ENCODE results near the gene NAAA.
"Not testable (repeated sequence)": the region's sequence is repeated elsewhere in the genome, so short reads cannot be mapped to it uniquely, and the experiment has no call there.

Gene NAAA

DNA sequence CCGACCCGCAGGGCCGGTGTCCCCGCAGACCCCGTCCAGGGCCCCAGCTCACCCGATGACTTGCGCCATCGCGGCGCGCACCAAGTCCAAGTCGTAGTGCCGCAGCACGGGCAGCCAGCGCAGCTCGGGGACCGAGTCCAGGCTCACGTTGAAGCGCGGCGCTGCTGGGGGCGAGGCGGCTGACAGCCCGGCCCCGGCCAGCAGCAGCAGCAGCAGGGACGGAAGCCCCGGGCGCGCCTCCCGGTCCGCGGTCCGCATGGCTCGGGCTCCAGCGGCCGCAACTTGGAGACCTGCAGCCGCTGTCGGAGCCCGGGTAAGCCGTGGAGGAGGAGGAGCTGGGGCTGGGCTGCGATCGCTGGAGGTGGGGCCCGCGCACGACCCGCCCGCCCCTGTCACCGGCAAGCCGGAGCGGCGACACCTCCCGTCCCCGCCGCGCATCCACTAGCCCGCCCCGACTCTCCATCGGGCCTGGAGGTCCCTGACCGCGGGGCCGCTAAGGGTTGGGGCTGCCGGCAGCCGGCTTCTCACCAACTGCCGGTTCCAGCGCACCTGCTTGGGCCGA, at the start of gene NAAA:
TSS of gene NAAA (minus strand) at position 322 of the 562 bp plus-strand sequence. CDS start at position 258, 64 bp downstream.
- peak in 54 of 56 donors; percentile 8 to 82 (median 52) for DNase-seq

DNA sequence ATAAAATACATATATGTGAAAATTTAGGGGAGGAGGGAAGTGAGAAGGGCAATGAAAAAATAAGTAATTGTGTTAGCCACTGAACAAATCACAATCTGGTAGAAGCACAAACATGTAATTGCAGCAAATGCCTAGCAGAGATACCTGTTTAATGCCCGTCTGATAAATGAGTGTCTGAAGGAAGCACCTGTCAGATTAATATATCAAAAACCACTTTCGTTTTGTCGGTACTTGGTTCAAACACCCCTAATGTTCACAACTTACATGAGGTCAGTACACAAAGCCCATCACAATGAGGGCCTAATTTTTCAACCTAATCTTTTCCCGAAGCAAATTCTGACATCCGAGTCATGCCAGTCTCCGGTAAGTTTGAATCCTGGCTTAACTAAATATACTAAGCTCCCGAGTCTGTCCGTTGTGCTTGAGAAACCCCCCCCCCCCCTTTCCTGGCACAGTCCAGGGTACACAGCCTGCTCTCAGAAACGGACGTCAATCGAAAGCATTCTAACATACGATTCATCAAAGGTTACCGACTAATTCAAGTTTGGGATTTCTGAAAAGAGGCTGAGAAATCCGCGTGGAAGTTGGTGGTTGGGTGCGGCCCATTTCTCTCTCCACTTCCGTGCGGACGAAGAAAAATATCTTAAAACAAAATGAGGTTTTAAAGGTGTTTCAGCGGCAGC, 49.2 kb upstream of the NAAA start:
- DNase-seq = no peak

DNA sequence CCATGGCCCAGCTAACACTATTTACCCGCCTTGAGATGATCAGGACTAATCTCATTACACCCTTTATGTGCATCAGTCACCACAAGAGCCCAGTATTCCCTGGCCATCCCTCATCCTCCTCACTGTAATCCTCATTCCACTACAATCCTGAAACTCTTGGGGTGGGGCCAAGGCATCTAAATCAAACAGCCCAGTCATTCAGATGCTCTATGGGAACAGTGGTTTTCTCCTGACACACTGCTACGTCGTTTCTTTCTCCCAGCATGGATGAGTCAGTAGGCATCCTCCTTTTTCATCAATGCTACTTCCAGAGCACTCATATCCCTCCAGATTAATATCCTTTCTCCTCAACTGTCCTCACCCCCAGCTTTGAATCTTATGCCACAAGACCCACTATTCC, 44.3 kb upstream of the NAAA start:
- DNase-seq = no peak

DNA sequence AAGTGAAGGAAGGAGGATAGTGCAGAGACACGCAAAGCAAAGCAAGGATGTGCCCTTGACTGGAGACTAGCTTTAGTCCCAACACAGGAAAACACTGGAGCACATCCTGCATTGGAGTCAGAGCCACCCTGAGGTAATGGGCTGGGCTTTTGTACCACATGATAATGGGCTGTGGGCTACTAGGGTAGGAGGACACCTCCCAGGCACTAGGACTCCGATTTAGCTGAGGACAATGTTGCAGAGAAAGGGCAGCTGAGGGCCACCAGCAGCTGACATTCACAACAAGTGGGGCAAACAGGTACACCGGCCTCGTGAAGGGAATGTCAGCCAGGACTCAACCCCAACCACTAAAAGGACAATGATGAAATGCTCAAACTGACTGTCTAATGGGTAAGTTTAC, 39.8 kb upstream of the NAAA start:
- no peak for DNase-seq

DNA sequence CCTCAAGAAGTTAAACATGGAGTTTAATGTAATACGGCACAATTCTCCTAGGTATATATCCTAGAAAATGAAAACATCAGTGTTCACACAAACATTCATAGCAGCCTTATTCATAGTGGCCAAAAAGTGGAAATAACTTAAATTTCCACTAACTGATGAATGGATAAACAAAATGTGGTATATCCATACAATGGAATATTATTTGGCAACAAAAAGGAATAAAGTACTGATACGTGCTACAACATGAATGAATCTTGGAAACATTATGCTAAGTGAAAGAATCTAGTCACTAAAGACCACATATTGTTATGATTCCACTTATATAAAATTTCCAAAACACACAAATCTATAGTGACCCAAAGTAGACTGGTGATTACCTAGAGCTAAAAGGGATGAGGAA, 35.4 kb upstream of the NAAA start:
- no peak for DNase-seq

DNA sequence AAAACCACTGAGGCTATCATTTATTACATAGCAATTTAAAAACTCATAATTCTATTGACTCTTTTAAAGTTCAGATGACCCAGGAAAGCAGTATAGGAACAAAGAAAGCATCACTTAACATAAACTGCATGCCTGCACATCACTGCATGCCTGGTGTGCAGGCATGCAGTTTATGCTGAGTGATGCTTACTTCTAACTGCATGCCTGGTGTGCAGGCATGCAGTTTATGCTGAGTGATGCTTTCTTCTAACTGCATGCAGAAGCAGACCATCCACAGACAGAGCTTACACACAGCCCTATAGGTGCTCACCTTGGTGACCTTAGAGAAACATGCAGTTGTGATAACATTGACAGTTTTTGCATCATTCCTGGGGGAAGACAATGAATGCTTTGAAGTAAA, 33.0 kb upstream of the NAAA start:
- DNase-seq = no peak

DNA sequence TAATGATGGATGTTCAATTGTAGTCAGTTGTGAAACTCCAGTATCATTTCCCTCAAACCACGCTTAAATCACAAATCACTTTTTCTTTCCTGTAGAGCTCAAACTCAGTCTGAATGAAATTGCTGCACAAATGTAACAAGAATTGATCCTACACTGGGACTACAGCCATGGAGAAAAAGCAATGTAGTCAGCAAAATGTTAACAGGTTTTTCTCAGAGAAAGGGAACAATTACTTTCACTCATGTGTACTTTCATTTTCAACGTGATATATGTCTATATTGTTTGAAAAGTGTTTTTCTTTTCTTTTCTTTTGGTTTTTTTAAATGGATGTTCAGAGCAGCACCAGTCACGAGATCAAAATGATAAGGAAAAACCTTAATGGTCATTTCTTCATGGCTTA, 27.3 kb upstream of the NAAA start:
- DNase-seq = no peak

DNA sequence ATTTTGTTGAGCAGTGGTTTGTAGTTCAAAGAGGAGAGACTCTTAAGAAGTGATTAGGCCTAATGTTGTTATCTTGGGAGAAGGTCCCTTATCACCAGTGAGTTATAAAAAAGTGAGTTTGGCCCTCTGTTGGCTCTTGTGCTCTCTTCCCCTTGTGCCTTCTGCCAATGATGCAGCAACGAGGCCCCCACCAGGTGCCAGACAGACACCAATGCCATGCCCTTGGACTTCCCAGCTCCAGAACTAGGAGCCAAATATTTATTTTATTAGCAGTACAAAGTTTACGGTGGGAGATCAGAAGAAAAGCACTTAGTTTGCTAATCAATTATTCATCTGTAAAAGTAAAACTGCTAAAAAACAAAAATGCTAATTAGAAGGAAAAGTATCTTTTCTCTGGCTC, 22.7 kb upstream of the NAAA start:
- no peak for DNase-seq

DNA sequence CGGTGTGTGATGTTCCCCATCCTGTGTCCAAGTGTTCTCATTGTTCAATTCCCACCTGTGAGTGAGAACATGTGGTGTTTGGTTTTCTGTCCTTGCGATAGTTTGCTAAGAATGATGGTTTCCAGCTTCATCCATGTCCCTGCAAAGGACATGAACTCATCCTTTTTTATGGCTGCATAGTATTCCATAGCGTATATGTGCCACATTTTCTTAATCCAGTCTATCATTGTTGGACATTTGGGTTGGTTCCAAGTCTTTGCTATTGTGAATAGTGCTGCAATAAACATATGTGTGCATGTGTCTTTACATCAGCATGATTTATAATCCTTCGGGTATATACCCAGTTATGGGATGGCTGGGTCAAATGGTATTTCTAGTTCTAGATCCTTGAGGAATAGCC, 21.3 kb upstream of the NAAA start:
- not testable (repeated sequence) for DNase-seq

DNA sequence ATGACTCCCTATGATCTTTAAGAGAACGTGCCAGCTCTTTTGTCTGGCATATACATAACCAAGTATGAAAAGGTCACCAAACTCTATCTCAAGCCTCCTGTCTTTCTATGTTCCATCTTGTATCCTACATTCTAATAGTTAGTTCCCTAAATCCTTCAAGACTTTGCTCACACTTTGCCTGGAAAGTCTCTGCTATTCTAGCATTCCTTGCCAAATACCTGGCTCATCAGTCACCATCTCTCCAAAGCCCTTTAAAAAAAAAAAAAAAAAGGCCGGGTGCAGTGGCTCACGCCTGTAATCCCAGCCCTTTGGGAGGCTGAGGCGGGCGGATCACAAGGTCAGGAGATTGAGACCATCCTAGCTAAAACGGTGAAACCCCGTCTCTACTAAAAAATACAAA, 17.7 kb upstream of the NAAA start:
- not testable (repeated sequence) for DNase-seq

DNA sequence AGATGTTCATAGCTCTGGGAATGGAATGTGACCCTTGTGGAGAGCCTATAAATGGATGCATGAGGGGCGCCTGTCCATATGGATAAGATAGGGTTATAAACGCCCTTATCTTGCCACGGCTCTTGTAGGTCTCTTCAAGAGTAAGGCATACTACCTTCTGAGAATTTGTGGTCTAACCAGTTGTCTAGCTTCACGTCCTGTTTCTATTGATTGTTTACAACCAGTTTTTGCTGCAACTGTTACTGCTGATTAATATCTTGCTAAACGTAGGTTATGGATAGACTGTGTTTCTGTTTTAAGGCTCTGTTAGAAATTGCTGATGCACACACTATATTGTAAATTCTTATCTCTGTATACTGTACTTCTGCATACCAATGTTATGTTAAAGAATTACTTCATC, 14.0 kb upstream of the NAAA start:
- DNase-seq = not testable (repeated sequence)

DNA sequence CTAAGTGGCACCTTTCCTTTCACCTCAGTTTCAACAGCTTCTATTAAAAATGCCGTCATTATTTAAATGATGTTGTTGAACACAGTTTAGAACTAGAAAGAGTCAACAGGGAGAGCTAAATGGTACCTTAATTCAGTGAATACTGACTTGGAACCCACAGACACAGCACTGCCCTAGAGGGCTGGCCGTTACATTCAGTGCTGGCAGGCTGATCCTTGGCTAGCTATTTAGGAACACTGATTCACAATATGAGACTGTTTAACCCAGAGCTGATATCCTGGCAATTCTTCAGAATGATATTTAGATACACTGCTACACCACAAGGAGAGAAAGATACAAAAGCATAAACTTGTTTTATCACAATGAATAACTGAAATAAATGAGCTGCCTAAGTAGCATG, 12.7 kb upstream of the NAAA start:
- DNase-seq = no peak

DNA sequence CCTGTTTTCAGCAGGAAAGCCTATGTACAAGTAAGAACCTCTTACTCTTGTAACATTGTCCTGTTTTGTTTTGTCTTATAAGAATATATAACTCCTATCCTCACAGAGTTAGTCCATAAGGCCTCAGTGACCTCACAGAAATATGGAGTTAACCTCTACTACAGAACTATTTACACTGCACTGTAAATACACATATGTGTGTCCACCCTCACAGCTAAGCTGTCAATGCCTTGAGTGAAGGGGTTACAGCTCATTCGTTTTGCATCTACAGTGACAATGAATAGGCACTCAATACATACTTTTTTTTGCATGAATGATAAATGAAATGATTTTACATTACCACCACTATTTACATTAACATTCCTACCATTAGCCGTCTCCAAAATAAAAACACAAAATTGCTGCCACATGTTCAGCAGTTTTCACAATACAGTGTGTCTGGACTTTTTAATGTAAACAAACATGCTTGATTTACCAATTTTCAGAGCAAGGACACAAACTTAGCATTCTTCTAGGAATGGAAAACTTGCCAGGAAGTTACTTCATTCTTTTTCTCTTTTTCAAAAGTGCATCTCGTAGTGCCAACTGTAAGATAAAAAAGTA, 9.5 kb upstream of the NAAA start:
- no peak for DNase-seq

DNA sequence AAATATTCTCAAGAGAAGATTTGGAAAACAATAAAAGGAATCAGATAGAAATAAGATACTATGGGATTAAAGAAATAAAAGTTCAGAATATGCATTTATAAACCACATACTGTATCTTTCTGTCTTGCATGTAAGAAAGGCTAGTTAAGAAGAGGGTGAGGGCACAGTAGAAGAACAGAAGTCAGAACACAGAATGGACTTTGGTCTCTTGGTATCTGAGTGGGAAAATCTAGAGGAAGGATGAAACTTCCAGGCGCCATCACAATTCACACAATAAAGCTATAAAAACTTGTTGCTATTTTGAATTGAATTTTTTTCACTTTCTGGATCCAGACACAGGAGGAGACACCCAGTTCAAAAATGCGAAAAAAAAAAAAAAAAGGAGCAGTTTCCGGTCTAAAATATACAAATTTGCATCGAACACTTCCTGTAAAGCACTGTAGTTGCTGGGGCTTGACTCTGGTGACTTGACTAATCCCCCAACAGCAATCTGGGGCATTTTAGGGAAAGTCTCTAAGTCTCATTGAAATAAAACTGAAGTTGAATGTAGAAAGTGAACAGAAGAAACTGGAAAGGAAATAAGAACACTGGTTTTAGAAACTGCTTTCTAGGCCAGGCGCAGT, 8.1 kb upstream of the NAAA start:
- DNase-seq = no peak

DNA sequence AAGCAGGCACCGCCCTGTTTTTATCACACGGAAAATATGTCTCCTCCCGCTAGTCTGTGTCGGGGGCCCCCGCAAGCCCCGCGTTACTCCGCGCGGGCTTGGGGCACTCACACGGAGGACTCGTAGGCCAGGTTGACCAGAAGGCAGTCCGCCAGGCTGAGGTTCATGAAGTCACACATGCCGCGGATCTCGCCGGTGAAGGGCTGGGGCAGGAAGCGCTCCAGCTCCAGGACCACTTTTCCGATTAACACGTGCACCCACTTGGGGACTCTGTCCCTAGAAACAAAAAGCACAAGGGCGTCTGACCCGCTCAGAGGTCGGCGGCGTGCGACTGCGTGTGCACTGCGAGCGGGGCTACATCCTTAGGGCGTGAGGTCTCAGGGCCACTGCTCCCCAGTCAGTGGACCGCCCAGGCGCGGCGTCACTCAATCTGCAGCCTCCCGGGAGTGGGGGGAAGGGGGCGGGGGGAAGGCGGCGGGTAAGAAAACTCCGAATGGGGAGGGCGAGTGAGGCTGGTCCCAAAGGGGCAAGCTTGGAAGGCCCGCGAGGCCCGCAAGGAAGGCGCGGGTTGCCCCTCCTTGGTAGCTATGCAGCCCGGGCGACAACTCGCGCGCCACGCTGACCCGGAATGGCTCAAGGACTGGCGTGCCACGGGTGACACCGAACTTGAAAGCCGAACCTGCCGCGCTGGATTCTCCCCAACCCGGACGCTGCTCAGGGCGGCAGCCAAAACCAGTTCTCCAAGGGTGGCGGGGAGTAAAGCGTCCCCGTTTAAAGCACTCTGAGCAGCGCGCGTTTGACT, 722 bp downstream of the NAAA start:
- peak in 51 of 56 donors; percentile 15 to 82 (median 47) for DNase-seq

DNA sequence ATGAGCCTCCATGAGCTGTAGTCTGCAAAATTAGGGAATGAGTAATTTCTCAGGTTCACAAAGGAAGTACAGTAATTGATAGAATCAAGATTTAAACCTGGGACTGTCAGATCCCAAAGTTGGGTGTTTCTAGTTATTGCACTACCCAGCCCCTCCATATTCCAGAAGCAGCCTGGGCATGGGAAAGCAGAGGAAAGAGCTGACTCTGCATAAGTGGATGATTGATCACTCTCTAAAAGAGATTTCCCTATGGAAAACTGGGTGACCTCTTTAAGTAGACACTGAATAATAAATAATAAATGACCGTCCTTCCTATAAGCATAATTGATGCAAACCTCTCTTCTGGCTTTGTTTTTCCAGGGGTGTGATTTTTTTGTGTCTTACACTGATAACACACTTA, 5.2 kb downstream of the NAAA start:
- DNase-seq = no peak

DNA sequence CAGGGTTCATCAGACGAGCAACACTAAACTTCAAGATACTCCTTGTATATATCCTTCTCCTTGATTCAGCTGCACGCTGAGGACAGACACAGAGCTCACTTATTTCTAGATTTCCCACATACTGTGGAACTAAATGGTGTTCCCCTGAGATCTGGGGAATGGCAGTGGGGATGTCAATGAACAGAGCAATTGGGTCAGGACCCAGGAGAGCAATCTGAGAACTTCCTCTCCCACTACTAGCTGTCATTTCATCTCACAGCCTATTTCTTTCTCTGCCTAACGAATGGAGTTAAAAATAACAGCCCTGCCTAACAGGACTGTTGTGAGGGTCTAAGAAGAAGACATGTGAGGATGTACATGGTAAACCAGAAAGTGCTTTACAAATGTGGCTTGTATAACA, 10.7 kb downstream of the NAAA start:
- no peak for DNase-seq

DNA sequence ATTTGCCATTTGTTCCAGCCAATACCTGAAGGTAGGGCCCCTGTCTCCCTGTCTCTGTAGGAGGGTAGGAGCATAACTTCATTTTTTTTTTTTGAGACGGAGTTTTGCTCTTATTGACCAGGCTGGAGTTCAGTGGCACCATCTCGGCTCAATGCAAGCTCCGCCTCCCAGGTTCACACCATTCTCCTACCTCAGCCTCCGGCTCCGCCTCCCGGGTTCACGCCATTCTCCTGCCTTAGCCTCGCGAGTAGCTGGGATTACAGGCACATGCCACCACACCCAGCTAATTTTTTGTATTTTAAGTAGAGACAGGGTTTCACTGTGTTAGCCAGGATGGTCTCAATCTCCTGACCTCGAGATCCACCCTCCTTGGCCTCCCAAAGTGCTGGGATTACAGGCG, 15.9 kb downstream of the NAAA start:
- not testable (repeated sequence) for DNase-seq

DNA sequence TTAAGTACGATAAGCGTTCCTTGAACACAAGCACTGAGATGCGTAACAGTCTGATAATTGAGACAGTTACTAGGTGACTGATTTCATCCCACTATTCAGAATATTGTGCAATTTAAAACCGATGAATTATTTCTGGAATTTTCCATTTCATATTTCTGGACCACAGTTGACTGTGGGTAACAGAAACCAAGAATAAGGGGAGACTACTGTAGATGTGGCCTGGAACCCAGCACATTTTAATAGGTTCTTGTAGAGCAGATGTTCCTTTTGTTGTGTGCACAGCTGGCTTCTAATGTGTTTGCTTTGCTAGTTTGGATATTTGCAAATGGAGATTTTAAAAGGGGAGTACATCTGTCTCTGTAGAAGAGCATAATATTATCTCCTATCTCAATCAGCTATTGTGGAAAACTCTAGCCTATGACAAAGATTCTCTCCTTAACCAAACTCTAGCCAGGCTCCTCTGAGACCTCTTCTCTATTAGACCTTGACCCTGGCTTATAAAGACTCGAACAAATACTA, 16.4 kb downstream of the NAAA start:
- no peak for DNase-seq

DNA sequence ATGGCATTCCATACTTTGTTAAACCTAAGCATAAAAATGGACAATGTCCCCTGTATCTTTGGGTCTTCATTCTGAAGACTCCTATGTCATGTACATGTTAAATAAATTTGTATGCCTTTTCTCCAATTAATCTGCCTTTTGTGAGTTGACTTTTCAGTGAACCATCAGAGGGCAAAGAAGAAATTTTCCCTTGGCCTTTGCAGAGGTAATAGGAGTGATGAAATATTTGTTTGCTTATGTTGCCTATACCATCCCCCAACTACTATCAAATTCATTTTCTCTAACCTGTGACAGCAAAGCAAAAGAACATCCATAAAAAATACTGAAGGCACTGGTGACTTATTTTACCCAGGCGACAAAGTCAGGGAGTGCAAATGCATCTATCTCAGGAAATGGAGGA, 18.2 kb downstream of the NAAA start:
- DNase-seq = no peak

DNA sequence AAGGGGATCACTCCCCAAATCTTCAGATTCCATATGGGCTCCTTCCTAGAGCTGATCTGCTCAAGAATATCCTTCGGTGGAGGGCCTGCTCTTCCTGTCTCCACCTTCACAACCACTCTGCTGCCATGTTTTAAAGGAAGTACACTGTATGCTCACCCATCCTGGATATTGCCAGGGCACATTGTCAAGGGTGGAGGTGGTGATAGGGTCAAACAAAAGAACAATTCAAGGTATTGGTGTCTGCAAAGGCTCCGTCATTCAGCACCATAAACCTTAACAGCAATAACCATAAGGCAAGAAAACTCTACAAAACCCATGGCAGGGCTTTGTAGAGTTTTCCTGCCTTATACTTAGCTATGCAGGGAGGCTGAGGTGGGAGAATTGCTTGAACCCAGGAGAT, 18.9 kb downstream of the NAAA start:
- no peak for DNase-seq

DNA sequence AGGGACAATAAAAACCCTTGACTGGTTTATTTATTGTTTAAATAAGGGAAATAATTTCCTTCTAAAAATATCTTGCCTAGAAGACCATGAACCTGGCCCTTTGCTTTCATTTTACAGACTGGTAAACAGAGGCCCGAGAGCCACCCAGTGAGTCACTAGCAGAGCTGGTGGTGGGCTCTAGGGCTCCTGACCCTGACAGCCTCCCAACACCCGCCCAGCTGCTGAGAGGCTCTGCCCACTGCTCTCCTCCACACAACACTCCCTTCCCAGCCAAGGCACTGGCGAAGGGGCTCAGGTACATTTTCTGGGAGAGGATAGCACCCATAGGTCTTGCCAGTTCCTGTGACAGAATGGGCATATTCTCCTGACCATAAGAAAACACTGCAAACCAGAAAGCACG, 20.5 kb downstream of the NAAA start:
- no peak for DNase-seq

All from nucleus accumbens (tissue), 56 donors.